ENCODE measurements around the gene HRH2.

DNA sequence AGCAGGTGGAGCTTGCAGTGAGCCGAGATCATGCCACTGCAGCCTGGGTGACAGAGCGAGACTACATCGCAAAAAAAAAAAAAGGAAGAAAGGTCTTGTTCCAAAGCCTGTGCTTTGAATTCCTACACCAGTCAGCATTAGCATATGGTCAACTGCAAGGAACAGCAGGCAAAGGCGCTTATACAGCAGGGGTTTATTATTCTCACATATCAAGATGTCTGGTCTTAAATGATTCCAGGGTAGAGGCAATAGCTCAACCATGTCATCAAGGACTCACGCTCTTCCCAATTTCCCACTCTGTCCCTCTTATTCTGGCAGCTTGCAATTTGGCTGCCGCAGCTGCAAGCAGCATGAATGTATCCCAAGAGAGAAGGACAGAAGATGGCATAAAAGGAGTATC is 28.6 kb upstream of the HRH2 start:
- TF ChIP-seq SUZ12 (IDR thresholded peaks at IDR 0.05) (no peak), CTBP1 (IDR thresholded peaks at IDR 0.05; ENCODE audit: borderline replicate concordance) (no peak), FOXM1 (IDR thresholded peaks at IDR 0.05; ENCODE audit: borderline replicate concordance) (no peak), TARDBP (IDR thresholded peaks at IDR 0.05) (no peak), SP1 (IDR thresholded peaks at IDR 0.05) (no peak), ZNF384 (IDR thresholded peaks at IDR 0.05) (no peak), ELF4 (IDR thresholded peaks at IDR 0.05) (no peak), FOXA1 (IDR thresholded peaks at IDR 0.05) (no peak), ARNT (IDR thresholded peaks at IDR 0.05) (no peak), L3MBTL2 (conservative IDR thresholded peaks at IDR 0.05) (no peak)
- TF ChIP-seq, protein P1, sequence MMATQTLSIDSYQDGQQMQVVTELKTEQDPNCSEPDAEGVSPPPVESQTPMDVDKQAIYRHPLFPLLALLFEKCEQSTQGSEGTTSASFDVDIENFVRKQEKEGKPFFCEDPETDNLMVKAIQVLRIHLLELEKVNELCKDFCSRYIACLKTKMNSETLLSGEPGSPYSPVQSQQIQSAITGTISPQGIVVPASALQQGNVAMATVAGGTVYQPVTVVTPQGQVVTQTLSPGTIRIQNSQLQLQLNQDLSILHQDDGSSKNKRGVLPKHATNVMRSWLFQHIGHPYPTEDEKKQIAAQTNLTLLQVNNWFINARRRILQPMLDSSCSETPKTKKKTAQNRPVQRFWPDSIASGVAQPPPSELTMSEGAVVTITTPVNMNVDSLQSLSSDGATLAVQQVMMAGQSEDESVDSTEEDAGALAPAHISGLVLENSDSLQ (IDR thresholded peaks at IDR 0.05), result no peak

All from HEK293T (cell line).